Upper lobe of right lung (tissue), 1 donor: ENCODE measurements around the gene FGF21. TPM values are rescaled to one million over a fixed set of nuclear protein-coding genes. Genes with fewer than 3 reads are reported as not detected.
"Not testable (repeated sequence)": the region's sequence is repeated elsewhere in the genome, so short reads cannot be mapped to it uniquely, and the experiment has no call there.

Source experiments
- ATAC-seq: fragments of 200-7000 bp; cut with Tn5 transposase; one replicate; pipeline ENCODE4 v1.9.1; 2020; ENCODE audit warnings: mild to moderate bottlenecking, moderate library complexity
- DNase-seq: peaks from one replicate; pipeline ENCODE4 v3.0.0-alpha.2; 2020
- H3K27ac ChIP-seq: fragments of 200-600 bp; one replicate; pipeline ENCODE4 v1.8.0; 2022
- H3K27me3 ChIP-seq: fragments of 200-600 bp; one replicate; pipeline ENCODE4 v1.8.0; 2022; ENCODE audit warnings: mild to moderate bottlenecking
- H3K36me3 ChIP-seq: fragments of 200-600 bp; one replicate; pipeline ENCODE4 v1.8.0; 2022
- H3K4me1 ChIP-seq: fragments of 200-600 bp; one replicate; pipeline ENCODE4 v1.8.0; 2022
- H3K4me3 ChIP-seq: fragments of 200-600 bp; one replicate; pipeline ENCODE4 v1.8.0; 2022; ENCODE audit warnings: mild to moderate bottlenecking
- H3K9me3 ChIP-seq: fragments of 200-600 bp; one replicate; pipeline ENCODE4 v1.8.0; 2022
- intact Hi-C: fragments of 100-400 bp; cut with DNase I; formaldehyde crosslinking; loops from one replicate; pipeline ENCODE4 v1.11.0; 2022
- total RNA-seq: library from RNA; stranded (reverse); fragmentation: NEBNext Ultra II Directional; extraction: Animal tissue kit (Norgen Biotek cat#: 25700); gene quantifications from one replicate; pipeline ENCODE4 v1.2.1, GENCODE V29; 2021
- TF ChIP-seq, protein P1 (sequence below): fragments of 200-600 bp; IDR thresholded peaks from one replicate; pipeline ENCODE4 v1.8.0; 2022; ENCODE audit warnings: antibody characterized with exemption
- donor health status: DM: no; HTN: yes; CAD: no; lungs with severe emphysema.

Gene FGF21
- total RNA-seq, 1 donor from 2014 or later, result not detected

GRCh38 chr19:48760504-48761205, 5.3 kb downstream of the FGF21 start:
- intact Hi-C loops, result no loop called here
- TF ChIP-seq, protein P1, sequence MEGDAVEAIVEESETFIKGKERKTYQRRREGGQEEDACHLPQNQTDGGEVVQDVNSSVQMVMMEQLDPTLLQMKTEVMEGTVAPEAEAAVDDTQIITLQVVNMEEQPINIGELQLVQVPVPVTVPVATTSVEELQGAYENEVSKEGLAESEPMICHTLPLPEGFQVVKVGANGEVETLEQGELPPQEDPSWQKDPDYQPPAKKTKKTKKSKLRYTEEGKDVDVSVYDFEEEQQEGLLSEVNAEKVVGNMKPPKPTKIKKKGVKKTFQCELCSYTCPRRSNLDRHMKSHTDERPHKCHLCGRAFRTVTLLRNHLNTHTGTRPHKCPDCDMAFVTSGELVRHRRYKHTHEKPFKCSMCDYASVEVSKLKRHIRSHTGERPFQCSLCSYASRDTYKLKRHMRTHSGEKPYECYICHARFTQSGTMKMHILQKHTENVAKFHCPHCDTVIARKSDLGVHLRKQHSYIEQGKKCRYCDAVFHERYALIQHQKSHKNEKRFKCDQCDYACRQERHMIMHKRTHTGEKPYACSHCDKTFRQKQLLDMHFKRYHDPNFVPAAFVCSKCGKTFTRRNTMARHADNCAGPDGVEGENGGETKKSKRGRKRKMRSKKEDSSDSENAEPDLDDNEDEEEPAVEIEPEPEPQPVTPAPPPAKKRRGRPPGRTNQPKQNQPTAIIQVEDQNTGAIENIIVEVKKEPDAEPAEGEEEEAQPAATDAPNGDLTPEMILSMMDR, result no peak
- Histone ChIP-seq H3K27me3 (no peaks in the 10 kb centered on the region), H3K4me1 (no peaks in the 10 kb centered on the region), H3K9me3 (no peaks in the 10 kb centered on the region), H3K27ac (peak overlapping the region; percentile 42), H3K4me3 (no peak overlapping the region), H3K36me3 (no peaks in the 10 kb centered on the region)
- ATAC-seq (peak; percentile 17), DNase-seq (no peak)

GRCh38 chr19:48765816-48766215, 10.5 kb downstream of the FGF21 start:
- H3K36me3 ChIP-seq, H3K4me1 ChIP-seq, ATAC-seq, DNase-seq, H3K9me3 ChIP-seq, H3K27me3 ChIP-seq, H3K27ac ChIP-seq, intact Hi-C loops, H3K4me3 ChIP-seq: not testable (repeated sequence)

GRCh38 chr19:48768171-48768753, 12.9 kb downstream of the FGF21 start:
- H3K36me3 ChIP-seq, H3K27me3 ChIP-seq, intact Hi-C loops, ATAC-seq, DNase-seq, H3K4me1 ChIP-seq, H3K4me3 ChIP-seq, H3K27ac ChIP-seq, H3K9me3 ChIP-seq: not testable (repeated sequence)

GRCh38 chr19:48768994-48769713, 13.8 kb downstream of the FGF21 start:
- Histone ChIP-seq H3K4me1 (no peaks in the 10 kb centered on the region), H3K9me3 (no peaks in the 10 kb centered on the region), H3K27me3 (no peaks in the 10 kb centered on the region), H3K27ac (peak overlapping the region; percentile 65), H3K4me3 (no peak overlapping the region), H3K36me3 (no peaks in the 10 kb centered on the region)
- peak; percentile 20 for ATAC-seq
- intact Hi-C loops, result no loop called here
- TF ChIP-seq, protein P1, result no peak
- no peak for DNase-seq

GRCh38 chr19:48770266-48770665, 14.9 kb downstream of the FGF21 start:
- H3K4me3 ChIP-seq, result no peak overlapping the region
- H3K27ac ChIP-seq, result peak overlapping the region; percentile 65

GRCh38 chr19:48770734-48771472, 15.6 kb downstream of the FGF21 start:
- DNase-seq (no peak), ATAC-seq (no peak)
- H3K27me3 ChIP-seq, result no peaks in the 10 kb centered on the region
- H3K4me3 ChIP-seq, result no peak overlapping the region
- no peaks in the 10 kb centered on the region for H3K9me3 ChIP-seq
- intact Hi-C loops, result no loop called here
- TF ChIP-seq, protein P1, result no peak
- peak overlapping the region; percentile 65 for H3K27ac ChIP-seq
- H3K36me3 ChIP-seq, result no peaks in the 10 kb centered on the region
- no peaks in the 10 kb centered on the region for H3K4me1 ChIP-seq

More at GRCh38 chr19:48770266-48770665, 14.9 kb downstream of the FGF21 start:
- intact Hi-C loops, result no loop called here
- H3K27me3 ChIP-seq, result no peaks in the 10 kb centered on the region
- no peaks in the 10 kb centered on the region for H3K36me3 ChIP-seq
- DNase-seq, result no peak
- peak; percentile 70 for ATAC-seq
- no peaks in the 10 kb centered on the region for H3K9me3 ChIP-seq
- TF ChIP-seq, protein P1, result no peak
- H3K4me1 ChIP-seq, result no peaks in the 10 kb centered on the region
